ENCODE results near the gene PRTG. TPM values are rescaled to one million over a fixed set of nuclear protein-coding genes. Genes with fewer than 3 reads are reported as not detected.

The PRTG gene
- total RNA-seq, result under 0.01 TPM in 1 of 2 replicates, not detected in the other

GRCh38 chr15:55742927-55743728, at the start of gene PRTG:
Gene PRTG, minus strand, starts transcription at chr15:55743152. Its CDS starts 221 bp downstream, at chr15:55742931.

DNA sequence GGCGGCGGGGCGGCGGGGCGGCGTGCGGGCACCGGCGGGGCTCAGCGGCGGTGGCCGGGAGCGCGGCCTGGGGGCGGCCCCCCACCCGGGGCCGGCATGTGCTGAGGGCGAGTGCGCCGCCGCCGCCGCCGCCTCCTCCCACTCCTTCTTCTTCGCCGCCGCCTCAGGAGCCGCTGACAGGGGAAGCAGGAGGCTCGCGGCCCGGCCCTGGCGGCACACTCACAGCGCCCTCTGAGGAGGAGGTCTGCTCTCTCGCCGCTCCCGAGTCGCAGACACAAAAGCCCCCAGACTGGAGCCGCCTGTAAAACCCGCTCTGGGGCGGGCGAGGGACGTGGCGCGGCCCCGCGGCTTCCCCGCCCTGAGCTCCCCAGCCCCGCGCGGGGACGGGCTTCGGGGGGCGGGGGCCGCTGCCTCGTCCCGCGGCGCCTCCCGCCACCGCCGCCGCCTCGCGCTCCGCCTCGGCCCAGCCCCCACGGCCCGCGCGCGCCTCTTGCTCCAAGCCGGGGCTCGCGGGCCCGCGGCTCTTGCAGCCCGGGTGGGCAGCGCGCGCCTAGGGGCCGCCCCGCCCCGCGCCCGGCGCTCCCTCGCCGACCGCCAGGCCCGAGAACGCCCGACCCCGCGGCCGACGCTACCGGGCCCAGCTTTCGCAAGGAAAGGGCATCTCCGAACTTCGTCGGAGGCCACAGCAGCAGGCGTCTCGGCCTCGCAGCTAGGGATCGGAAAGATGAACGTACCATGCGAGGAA, 154.7 kb downstream of the PRTG start, which contains the start of gene PYGO1:
Gene PYGO1, minus strand, starts transcription at position 276 of the 745 bp plus-strand sequence. CDS start 462 bp downstream, outside the sequence.

Other genes with a start within 250 kb of the PRTG start
- gene DNAAF4, start 234.9 kb downstream of the PRTG start, total RNA-seq, result 0.68 and 1.6 TPM in 2 replicates
- gene PYGO1, start 154.8 kb downstream of the PRTG start, total RNA-seq, result 0.34 and 2.8 TPM in 2 replicates